ENCODE results near the gene EZH1. TPM values are rescaled to one million over a fixed set of nuclear protein-coding genes. Genes with fewer than 3 reads are reported as not detected.

Gene EZH1
- total RNA-seq, 1 experiment from 2014 or later = 16.9 TPM

DNA sequence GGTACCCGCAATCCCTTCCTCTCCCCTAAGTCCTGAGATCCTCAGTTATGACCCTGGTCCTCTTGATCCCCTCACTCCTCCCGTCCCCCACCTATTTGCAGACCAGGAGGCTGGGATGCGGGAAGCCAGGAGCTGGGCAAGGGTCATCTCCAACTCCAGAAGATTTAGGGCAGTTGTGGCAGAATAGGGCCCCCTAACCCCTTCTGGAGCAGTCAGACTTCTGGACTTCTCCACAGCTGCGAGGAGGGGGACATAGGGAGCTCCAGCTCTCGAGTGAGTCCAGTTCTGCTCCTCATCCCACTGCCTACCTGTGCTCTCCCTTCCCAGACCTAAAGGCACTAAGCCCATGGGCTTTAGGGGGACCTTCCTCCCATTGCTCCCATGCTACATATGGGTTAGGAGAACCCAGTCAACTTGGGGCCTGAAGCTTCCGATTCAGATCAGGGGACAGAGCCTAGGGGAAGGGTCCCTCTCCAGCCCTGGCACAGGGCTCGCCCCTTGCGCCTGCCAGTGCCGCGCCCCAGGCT is 36.9 kb upstream of the EZH1 start:
- Mint-ChIP-seq H3K27ac (ENCODE audit: unreplicated experiment) (no peak overlapping the region), H3K36me3 (ENCODE audit: insufficient read depth, unreplicated experiment) (peaks cover 30% of the 10 kb centered on the region), H3K4me1 (ENCODE audit: low read depth, unreplicated experiment) (peaks cover 19% of the 10 kb centered on the region), H3K4me3 (ENCODE audit: unreplicated experiment) (peak overlapping the region; percentile 76), H3K9me3 (ENCODE audit: unreplicated experiment) (no peaks in the 10 kb centered on the region), H3K27me3 (ENCODE audit: insufficient read depth, unreplicated experiment) (no peaks in the 10 kb centered on the region)
- POLR2A ChIA-PET = interaction anchor here (0.7 kb wide), 1 partner anchor 21 kb away, joined by 3 read pairs; no protein-coding TSS in a partner anchor
- BruUV-seq (replicated peaks) = no TSS peak
- peaks cover 29% of the 10 kb centered on the region for H3K4me1 ChIP-seq
- intact Hi-C loops (cut with micrococcal nuclease; ENCODE audit: unreplicated experiment) = loop anchor here (5.0 kb wide), 1 partner anchor 41 kb away; the partner anchor contains the start of gene BECN1
- TF ChIP-seq, protein P1, sequence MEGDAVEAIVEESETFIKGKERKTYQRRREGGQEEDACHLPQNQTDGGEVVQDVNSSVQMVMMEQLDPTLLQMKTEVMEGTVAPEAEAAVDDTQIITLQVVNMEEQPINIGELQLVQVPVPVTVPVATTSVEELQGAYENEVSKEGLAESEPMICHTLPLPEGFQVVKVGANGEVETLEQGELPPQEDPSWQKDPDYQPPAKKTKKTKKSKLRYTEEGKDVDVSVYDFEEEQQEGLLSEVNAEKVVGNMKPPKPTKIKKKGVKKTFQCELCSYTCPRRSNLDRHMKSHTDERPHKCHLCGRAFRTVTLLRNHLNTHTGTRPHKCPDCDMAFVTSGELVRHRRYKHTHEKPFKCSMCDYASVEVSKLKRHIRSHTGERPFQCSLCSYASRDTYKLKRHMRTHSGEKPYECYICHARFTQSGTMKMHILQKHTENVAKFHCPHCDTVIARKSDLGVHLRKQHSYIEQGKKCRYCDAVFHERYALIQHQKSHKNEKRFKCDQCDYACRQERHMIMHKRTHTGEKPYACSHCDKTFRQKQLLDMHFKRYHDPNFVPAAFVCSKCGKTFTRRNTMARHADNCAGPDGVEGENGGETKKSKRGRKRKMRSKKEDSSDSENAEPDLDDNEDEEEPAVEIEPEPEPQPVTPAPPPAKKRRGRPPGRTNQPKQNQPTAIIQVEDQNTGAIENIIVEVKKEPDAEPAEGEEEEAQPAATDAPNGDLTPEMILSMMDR (IDR thresholded peaks at IDR 0.05; ENCODE audit: insufficient read depth in 1 of 2, low read depth in 1 of 2, low read length in 1 of 2, severe bottlenecking in 1 of 2, unreplicated experiment in 1 of 2) = no peak
- no peaks in the 10 kb centered on the region for H3K9me3 ChIP-seq
- H3K27me3 ChIP-seq (replicated peaks; ENCODE audit: control insufficient read depth, insufficient read depth, low read length) = no peaks in the 10 kb centered on the region
- CTCF ChIA-PET = interaction anchor here (1.8 kb wide), 1 partner anchor 18 kb away, joined by 4 read pairs; no protein-coding TSS in a partner anchor
- H3K36me3 ChIP-seq (ENCODE audit: control insufficient read depth, insufficient read depth, low read length) = no peaks in the 10 kb centered on the region; the same call in 1 of the 2 replicates
- DNase-seq = no peak
- peak overlapping the region; percentile 85 for H3K4me3 ChIP-seq (ENCODE audit: low read depth, low read length)

DNA sequence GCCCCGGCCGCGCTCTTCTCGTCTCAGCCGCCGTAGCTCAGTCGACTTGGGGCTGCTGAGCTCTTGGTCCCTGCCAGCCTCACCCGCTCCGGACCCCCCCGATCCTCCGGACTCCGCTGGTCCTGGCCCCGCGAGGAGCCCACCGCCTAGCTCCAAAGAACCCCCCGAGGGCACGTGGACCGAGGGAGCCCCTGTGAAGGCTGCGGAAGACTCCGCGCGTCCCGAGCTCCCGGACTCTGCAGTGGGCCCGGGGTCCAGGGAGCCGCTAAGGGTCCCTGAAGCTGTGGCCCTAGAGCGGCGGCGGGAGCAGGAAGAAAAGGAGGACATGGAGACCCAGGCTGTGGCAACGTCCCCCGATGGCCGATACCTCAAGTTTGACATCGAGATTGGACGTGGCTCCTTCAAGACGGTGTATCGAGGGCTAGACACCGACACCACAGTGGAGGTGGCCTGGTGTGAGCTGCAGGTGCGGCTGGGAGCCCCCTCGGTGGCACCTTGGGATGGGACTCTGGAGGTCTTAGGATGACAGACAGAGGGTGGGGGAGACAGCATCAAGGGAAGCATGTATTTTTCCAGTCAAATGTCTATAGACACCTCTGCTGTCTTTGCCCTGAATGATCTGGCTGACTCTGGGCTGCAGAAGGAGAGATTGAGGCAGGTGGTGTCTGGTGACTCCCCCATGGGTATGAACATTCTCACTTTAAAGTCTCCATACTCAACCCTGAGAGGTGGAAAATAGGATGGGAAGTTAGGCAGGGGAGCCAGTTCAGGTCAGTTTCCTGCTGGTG is 36.2 kb upstream of the EZH1 start:
- CTCF ChIA-PET = interaction anchor here (0.6 to 2.0 kb wide), 4 partner anchors 17 to 970 kb away, joined by 3 to 15 read pairs (median 5); partner anchors contain the start of genes BECN1 and PLEKHH3
- intact Hi-C loops (cut with micrococcal nuclease; ENCODE audit: unreplicated experiment) = loop anchor here (5.0 kb wide), 1 partner anchor 41 kb away; the partner anchor contains the start of gene BECN1
- Mint-ChIP-seq H3K4me3 (ENCODE audit: unreplicated experiment) (peak overlapping the region; percentile 76), H3K9me3 (ENCODE audit: unreplicated experiment) (no peaks in the 10 kb centered on the region), H3K27me3 (ENCODE audit: insufficient read depth, unreplicated experiment) (no peaks in the 10 kb centered on the region), H3K36me3 (ENCODE audit: insufficient read depth, unreplicated experiment) (peaks cover 30% of the 10 kb centered on the region), H3K27ac (ENCODE audit: unreplicated experiment) (peak overlapping the region; percentile 20), H3K4me1 (ENCODE audit: low read depth, unreplicated experiment) (peaks cover 19% of the 10 kb centered on the region)
- peaks cover 29% of the 10 kb centered on the region for H3K4me1 ChIP-seq
- POLR2A ChIA-PET = interaction anchor here (1.3 to 2.5 kb wide), 3 partner anchors 21 to 172 kb away, joined by 3 to 14 read pairs (median 4); partner anchors contain the start of genes BECN1, RAMP2, RETREG3 and TUBG1
- H3K9me3 ChIP-seq = no peaks in the 10 kb centered on the region
- no peaks in the 10 kb centered on the region for H3K27me3 ChIP-seq (replicated peaks; ENCODE audit: control insufficient read depth, insufficient read depth, low read length)
- TF ChIP-seq, protein P1 (IDR thresholded peaks at IDR 0.05; ENCODE audit: insufficient read depth in 1 of 2, low read depth in 1 of 2, low read length in 1 of 2, severe bottlenecking in 1 of 2, unreplicated experiment in 1 of 2) = no peak
- no TSS peak for BruUV-seq (replicated peaks)
- H3K36me3 ChIP-seq (ENCODE audit: control insufficient read depth, insufficient read depth, low read length) = no peaks in the 10 kb centered on the region; the same call in 1 of the 2 replicates
- DNase-seq = no peak
- peak overlapping the region; percentile 85 for H3K4me3 ChIP-seq (ENCODE audit: low read depth, low read length)
